HG03039 (cell line): Measurements from ENCODE around the gene PDCD10.

Experiments
- ATAC-seq: cut with Tn5 transposase; IDR thresholded peaks from one replicate; pipeline ENCODE4 v1.9.1; 2021; ENCODE audit warnings: mild to moderate bottlenecking, moderate library complexity; ENCODE audit not compliant: unreplicated experiment

Gene PDCD10

DNA sequence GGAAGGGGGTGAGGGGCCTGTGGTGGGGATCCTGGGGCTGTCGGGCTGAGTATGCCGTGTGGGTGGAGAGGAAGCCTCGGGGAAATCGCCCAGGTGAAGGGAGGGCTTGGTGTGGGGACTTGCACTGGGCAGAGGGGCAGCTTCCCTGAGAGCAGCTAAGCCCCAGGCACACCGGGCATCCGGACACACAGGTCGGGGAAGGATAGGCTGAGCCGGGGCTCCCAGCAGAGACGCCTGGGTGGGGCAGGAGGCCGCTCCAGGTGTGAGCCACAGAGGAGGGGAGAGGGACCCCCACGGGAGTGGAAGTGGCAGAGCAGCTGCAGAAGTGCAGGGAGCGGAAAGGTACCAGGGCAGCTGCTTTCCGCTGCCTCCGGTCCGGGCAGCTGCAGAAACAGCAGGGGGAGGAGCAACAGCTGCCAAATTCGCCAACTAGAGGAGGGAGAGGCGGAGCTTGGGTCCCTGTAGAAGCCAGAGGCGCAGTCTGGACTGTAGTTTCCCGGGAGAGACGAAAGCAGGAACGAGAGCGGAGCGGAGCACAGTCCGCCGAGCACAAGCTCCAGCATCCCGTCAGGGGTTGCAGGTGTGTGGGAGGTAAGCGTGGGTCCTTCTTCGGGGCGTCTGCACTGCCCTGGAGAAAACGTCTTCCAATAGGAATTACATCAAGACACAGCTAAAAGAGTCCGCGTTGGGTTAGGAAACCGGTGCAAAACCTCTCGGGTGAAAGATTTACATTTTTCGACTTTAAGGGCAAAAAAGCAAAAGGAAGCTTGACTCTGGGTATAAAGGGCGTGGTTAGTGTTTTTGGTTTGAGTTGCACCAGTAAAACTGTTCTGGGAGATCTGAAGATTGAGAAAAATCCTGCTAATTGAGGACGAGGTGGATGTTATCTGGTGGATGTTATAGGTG lies 794 bp upstream of the PDCD10 start, which contains the start of gene SERPINI1:
Gene SERPINI1, plus strand, starts transcription at position 489 of the 906 bp plus-strand sequence. CDS start 53,408 bp downstream, outside the sequence.
- peak; percentile 54 for ATAC-seq

DNA sequence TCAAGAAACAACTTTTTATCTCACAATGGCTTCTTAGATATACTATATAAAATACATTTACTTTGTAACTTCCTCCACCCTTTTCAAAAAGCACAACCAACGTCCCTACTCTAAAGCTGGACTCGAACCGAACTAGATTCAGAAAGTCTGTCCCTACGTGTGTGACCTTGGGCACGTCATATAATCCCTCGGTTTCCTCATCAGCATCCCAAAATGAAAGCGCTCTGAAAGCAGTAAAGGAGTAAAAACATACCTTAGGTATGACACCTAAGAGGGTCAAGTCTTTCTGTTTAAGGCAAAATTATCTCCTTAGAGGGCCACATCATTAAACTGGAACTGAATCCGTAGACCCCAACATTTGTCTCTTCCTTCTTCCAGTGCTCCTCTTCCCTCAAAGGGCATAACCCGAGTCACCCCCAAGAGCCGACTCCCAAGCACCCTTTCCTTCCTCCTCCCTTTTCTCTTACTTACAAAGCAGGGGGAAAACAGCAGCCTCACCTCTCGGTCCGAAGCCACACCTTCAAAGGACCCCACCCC lies 663 bp downstream of the PDCD10 start:
- ATAC-seq, result no peak

DNA sequence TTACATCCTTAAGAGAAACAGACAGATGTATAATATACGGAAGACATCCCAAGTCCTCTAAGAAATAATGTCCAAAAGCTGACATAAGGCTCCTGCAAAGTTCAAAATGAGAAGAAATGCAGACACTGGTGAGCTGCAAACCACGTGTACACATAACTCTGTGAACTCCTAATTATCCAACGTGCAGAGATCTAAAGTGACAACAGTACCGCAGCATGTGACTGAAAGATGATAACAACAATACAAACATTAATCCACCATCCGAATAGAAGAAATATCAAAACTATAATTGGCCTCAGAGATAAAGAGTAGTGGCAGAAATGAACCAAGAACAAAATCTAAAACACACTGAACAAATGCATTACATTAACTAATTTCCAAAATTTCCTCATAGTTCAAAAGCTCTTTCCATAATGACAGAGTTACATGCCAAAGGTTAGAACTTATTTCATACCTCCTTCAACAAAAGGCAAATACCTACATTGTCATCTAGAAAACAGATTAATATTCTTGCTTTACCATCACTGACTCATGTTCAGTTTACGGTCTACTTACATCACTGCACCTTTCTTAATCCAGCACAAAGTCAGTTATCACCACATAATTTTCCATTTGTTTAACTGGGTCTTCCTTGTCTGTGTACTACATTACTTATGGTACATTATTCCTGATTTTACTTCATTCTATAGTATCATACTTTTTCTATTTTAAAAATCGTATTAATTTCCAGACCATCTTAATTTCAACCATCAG lies 2.2 kb downstream of the PDCD10 start:
- ATAC-seq, result no peak

DNA sequence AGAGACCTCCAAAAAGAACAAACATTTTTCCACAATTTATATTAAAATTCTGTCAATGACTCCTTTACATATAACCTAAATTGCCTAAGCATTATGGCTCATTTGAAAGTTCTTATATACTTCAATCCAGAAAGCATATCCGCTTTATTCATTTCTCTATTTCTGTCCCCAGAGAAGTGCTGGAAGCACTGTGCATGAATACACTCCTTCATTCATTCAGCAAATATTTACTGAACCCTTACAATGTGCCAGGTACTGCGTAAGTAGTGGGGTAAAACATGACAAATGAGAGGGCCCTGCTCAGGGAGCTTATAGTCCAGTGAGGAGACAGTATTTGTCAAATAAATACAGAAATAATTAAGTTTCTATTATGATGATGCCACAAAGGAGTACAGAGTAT lies 3.3 kb downstream of the PDCD10 start:
- ATAC-seq, result no peak

DNA sequence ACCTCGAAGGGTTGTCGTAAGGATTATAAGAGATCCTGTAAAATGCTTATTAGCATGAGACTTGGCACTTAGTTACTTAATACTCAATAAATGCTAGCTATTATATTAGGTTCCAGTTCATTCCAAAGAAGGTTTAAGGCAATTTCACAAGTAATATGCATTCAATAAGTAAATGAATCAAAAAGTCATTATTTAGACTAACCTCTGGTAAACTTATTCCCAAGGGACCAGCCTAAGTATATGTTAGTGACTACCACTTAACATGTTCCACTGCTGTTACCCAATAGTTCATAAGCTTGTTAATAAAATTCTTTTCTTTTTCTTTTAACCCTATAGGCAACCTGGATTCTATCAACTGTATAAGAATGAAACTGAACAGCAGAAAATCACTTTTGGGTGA lies 5.1 kb downstream of the PDCD10 start:
- ATAC-seq, result no peak

DNA sequence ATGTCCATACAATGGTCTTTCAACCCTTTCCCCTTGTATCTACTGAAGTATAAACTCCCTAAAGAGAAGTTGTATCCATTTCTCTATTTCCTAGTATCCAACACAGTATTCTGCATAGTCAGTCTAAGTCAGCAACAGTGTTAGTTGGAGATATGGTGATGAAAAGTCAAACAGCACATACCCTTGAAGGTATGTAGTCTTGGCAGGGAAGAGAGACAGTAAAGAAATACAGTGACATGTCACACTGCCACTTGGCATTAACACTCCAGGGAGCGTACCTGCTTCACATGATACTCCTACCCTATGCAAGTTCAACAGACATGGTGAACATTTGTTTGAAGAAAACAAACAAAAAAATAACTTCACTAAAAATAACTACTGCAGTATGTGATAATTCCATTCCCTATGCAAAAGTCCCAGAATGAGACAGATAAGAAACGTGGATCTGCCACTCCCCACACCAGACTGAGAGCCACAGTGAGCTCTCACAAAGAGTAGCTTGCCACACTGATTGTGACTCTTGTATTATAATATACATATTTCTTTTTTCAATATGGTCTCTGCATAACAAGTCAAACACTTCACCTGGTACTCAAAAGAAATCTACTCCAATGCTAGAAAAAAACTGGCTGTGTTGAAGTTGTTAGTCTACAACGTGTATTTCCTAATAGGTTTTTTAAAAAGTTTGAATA lies 5.9 kb downstream of the PDCD10 start:
- ATAC-seq, result no peak

DNA sequence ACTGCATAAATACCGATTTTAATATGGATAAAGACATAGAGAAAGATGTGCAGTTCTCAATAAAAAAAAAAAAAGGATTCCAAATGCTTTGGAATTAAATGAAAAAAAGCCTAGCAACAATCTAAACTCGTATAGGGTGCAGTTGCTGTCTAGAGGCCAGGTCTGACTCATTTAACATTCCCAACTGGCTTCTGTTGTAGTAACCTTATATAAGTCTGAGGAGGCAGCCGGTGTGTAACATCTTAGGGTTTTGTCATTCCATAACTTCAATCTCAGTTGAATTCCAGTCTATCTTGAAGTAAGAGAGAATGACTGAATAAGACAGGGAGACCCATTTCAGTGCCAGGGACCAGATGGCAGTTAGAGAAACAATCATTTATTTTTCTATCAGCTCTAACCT lies 6.5 kb downstream of the PDCD10 start:
- ATAC-seq, result no peak

DNA sequence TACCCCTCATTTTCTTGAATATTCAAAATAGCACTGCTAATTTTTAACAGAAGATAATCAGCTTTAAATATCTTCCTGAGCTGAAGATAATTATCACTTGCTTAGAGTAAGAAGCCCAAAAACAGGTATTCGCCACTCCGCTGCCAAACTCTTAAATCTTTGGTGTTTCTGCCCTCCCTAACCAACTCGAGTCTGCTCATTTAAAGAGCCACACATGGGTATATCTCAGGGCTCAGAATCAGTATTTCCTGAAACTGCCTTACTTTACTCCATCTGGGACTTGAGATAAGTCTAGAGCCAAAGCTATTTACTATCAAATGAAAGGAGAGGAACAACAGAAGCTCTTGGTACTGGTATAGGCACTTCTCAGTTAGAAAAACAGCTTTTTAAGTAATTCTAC lies 10.8 kb downstream of the PDCD10 start:
- no peak for ATAC-seq

DNA sequence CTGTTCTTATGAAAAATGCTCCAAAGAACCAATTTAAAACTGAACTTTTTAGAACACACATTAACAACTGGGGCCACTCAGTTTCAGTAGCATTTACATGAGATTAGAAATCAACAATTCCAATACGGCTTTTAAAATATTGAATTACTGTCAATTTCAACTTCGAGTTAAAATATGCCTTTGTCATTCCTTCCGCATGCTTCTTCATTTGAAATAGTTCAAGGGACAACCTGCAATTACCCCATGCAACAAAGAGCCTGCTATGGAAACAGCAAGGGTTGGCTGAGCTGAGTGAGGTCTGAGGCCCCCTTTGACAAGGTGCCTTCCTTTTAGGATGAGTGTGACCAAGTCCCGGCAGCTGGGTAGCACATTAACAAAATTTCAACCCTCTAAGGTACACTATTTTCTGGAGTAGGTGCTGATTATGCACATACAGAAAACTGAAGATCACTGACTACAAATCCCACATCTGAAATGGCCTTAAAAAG lies 11.6 kb downstream of the PDCD10 start:
- ATAC-seq, result no peak

DNA sequence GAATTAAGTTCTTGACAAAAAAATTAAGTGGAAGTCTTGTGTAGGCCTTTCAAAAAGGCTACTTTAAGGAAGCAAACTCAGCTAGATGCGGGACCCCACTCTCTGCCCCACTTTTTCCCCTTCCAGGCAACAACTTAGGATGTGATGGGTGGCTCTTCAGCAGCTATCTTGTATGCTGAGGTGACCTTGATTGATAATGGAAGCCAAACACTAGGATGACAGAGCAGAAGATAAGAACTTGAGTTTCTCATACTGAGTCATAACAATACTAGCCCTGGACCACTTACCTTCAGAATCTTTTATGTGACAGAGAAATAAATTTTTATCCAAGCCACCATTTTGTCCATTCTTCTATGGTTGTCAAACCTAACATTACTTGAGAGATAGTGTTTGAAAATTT lies 16.1 kb downstream of the PDCD10 start:
- no peak for ATAC-seq

DNA sequence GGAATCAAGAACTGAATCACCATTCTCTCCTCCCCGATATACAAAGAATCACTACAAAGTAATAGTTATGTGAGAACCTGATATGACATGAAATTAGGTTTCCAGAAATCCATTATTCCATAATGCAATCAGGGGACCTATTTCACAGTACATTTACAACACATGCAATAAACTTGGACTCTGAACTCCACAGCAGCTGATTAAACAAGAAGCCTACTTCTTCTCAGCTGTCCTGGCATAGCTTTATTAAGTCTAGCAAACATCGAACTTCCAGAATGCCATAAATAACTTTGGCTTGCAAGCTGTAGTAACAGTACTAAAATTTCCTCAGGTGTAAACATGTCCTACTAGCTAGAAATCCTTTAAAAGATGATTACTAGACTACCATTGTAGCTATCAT lies 17.8 kb downstream of the PDCD10 start:
- ATAC-seq, result no peak

DNA sequence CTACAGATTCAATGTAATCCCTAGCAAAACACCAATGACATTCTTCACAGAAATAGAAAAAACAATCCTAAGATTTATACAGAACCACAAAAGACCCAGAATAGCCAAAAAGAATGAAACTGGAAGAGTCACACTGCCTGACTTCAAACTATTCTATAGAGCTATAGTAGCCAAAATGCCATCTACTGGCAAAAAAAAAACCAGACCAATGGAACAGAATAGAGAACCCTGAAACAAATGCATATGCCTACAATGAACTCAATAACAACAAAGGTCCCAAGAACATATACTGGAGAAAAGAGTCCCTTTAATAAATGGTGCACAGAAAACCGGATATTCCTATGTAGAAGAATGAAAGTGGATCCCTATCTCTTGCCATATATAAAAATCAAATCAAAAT lies 19.8 kb downstream of the PDCD10 start:
- no peak for ATAC-seq

DNA sequence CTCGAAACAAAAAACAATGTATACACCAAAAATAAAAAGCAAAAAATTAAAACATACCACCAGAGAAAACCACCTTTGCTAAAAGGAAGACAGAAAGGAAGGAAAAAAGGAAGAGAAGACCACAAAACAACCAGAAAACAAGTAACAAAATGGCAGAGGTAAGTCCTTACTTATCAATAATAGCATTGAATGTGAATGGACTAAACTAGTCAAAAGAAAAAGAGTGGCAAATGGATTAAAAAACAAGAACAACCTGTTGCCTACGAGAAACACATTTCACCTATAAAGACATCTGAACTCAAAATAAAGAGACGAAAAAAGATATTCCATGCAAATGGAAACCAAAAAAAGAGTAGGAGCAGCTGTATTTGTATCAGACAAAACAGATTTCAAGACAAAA lies 22.2 kb downstream of the PDCD10 start:
- no peak for ATAC-seq

DNA sequence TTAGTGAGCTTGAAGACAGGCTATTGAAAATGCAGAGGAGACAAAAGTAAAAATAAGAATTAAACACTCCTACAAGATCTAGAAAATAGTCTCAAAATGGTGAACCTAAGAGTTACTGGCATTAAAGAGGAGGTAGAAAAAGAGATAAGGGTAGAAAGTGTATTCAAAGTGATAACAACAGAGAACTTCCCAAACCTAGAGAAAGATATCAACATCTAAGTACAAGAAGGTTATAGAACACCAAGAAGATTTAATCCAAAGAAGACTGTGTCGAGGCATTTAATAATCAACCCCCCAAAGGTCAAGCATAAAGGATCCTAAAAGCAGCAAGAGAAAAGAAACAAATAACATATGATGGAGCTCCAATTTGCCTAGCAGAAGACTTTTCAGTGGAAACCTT lies 23.3 kb downstream of the PDCD10 start:
- no peak for ATAC-seq

DNA sequence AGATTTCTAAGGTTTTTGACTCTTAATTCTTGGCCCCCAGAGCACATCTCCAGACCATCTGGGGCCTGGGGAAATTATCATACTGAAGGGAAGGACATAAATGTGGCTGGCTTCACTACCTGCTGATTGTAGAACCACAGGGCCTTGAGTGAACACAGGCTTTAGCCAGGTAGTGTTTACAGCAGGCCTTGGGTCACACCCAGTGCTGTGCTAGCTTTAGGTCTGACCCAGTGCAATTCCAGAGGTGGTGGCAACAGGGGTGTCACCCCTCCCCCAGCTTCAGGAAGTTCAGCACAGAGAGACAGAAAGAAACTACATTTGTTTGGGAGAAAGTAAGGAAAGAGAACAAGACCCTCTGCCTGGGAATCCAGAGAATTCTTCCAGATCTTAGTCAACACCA lies 24.1 kb downstream of the PDCD10 start:
- no peak for ATAC-seq

DNA sequence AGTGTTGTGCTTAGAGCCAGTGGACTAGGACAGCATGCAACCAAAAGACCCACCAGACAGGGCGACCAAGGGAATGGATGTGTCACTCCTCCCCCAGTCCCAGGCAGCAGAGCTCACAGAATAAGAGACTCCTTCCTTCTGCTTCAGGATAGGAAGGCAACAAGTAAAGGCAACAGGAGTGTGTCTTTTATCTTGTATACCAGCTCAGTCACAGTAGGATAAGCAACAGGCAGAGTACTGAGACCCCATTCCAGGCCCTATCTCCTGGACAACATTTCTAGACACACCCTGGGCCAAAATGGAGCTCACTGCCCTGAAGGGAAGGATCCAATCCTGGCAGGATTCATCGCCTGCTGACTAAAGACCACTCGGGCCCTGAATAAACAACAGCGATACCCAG lies 25.0 kb downstream of the PDCD10 start:
- no peak for ATAC-seq

DNA sequence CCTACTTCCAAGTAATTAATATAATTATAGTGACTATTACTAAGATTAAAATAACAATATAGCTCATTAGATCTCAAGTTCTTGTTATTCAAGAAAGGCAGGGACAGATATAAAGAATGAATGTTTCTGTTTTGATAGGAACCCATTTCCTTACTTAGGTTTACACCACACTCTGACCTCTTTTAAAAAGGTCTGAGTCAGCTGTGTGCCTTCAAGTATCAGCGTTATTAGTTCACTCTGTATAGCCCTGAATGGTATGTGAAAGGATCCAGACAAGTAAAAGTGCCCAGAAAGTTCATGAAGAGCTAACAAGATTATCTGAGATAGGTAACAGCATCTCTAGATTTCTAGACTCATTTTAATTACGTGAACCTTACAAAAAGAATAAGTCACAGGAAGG lies 28.9 kb downstream of the PDCD10 start:
- no peak for ATAC-seq

DNA sequence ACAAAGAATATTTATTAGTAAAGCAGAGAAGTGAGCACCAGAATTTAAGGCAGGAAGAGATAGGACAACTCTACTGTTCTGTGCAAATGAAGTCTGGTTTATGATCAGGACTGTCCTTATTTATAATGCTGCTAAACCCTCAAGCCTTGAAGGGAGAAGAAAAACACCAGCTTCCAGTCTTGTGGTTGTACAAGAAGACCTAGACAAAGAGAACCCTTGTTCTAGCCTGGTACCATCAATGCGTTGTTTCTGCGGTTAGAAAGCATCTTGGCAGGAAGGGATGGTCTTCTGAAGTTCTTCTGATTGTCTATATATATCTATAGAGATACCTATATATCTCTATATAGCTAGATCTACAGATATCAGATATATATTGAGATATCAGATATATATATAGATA lies 33.8 kb downstream of the PDCD10 start:
- ATAC-seq, result no peak

DNA sequence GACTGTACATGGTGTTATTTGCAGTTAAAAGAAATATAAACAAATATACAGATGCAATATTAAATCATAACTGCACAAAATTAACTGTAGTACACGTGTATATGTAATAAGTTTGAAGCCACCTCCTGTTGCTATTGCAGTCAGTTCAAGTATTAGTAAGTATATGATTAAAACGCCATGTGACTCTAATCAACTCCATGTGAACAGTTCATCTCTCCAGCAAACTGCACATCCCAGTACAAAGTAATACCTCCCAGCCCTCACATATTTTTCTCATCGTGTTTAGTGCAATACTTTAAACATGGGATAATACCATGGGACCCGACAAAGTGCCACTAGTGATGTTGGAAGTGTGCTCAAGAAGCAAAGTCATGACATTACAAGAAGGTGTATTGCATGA lies 34.6 kb downstream of the PDCD10 start:
- ATAC-seq, result no peak

DNA sequence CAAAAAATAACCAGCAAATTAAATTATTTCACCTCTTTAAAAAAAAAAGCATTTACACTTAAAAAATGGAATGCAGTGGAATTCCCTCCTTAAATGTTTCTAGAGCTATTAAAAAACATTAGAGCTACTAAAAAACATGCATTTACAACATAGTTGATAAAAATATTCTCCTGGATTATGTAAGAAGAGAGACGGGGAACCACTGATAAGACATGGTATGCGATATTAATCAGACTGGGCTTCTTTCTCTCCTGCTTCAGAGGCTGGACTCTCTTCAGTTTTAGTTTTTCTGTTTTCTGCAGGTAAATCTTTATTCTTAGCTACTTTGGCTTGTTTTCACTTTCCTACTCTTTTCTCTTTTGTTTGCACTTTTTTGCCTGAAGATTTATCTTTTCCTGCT lies 40.6 kb downstream of the PDCD10 start:
- no peak for ATAC-seq

DNA sequence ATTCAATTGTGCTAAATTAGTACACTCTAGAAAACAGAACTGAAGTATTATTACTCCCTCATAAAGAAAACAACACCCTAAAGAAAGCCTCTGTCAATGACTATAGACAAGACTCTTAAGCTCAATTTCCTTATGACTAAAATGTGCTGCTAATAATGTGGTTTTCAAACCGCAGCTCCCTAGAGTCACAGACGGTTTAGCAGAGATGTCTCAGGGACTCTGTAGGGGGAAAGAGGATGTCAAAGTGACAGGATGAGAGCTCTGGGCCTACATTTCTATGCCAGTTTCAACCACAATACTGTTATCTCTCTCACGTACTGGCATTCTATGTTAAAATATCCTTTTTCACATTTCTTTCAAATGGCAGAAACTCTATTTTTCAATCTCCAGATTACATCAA lies 43.3 kb downstream of the PDCD10 start:
- ATAC-seq, result peak; percentile 100
